H1 (cell line): ENCODE data around the gene SCN8A. TPM values are rescaled to one million over a fixed set of nuclear protein-coding genes. Genes with fewer than 3 reads are reported as not detected.

Experiments used
- CHD1 ChIP-seq: IDR thresholded peaks from 2 replicates; pipeline ENCODE4 v1.6.1; 2012; ENCODE audit warnings: low read depth, low read length, improper control_type of control experiment
- CHD7 ChIP-seq: fragments of 300-600 bp; sonication (generic); IDR thresholded peaks from 2 replicates; pipeline ENCODE4 v1.7.1; 2012; ENCODE audit warnings: low read length, moderate library complexity, mild to moderate bottlenecking, inconsistent platforms; ENCODE audit not compliant: insufficient replicate concordance
- CTBP2 ChIP-seq: IDR thresholded peaks from 2 replicates; pipeline ENCODE4 v1.7.0; 2011; ENCODE audit warnings: borderline replicate concordance, mild to moderate bottlenecking, moderate library complexity, mixed read lengths, low read length; ENCODE audit not compliant: insufficient read depth, insufficient read length
- CTCF ChIP-seq, 3 experiments: IDR thresholded peaks; 1 replicate in 2 of 3; 2 replicates in 1 of 3; pipeline versions ENCODE4 v1.5.1 to v1.6.1; 2011; ENCODE audit warnings: low read length in 3 of 3, mild to moderate bottlenecking in 3 of 3, inconsistent platforms in 2 of 3, low read depth in 1 of 3, moderate library complexity in 1 of 3; ENCODE audit not compliant: insufficient read depth in 1 of 3; ENCODE audit errors: control extremely low read depth in 1 of 3
- HDAC2 ChIP-seq, 2 experiments: fragments of 300-600 bp in 1 of 2; sonication (generic) in 1 of 2; IDR thresholded peaks; 2 replicates each; pipeline ENCODE4 v1.6.1; 2011 to 2012; ENCODE audit warnings: low read depth in 2 of 2, low read length in 2 of 2, mild to moderate bottlenecking in 2 of 2, moderate library complexity in 2 of 2, borderline replicate concordance in 1 of 2, inconsistent platforms in 1 of 2
- SRF ChIP-seq: IDR thresholded peaks from 2 replicates; pipeline ENCODE4 v1.6.1; 2011; ENCODE audit warnings: mild to moderate bottlenecking, low read depth, low read length, moderate library complexity
- TEAD4 ChIP-seq: IDR thresholded peaks from 2 replicates; pipeline ENCODE4 v1.6.1; 2012; ENCODE audit warnings: low read depth, low read length, inconsistent platforms, mixed read lengths
- polyA plus RNA-seq, 7 experiments: library from polyadenylated mRNA; depleted of rRNA in 3 of 7; stranded (reverse) in 5 of 7; unstranded in 2 of 7; fragments of >200 nt in 5 of 7; fragments of 200-250 nt in 2 of 7; gene quantifications; 1 replicate in 5 of 7; 2 replicates in 1 of 7; 4 replicates in 1 of 7; pipeline versions ENCODE4 v1.2.1 to v1.2.3, GENCODE V29; 2011 to 2013; ENCODE audit warnings: missing spikeins in 2 of 7, mixed read lengths in 2 of 7
- total RNA-seq: library from RNA; stranded (reverse); fragmentation: NEBNext Ultra II Directional; extraction: Animal tissue kit (Norgen Biotek cat#: 25700); gene quantifications from 2 replicates; pipeline ENCODE4 v1.2.1, GENCODE V29; 2021

Gene SCN8A
- total and polyA plus RNA-seq, 2 of the 8 experiments (the other 6 are each of a cell fraction or from before 2014, with no cell fraction given), result 6.3 to 10.7 TPM

- TF ChIP-seq CHD7, result no peak
- no peak for TF ChIP-seq SRF
- no peak for TF ChIP-seq CTBP2
- no peak for TF ChIP-seq CHD1
- TF ChIP-seq CTCF (IDR thresholded peaks at IDR 0.05; ENCODE audit: control extremely low read depth in 1 of 3, insufficient read depth in 1 of 3, low read depth in 1 of 3, low read length in 3 of 3), result no peak
- TF ChIP-seq TEAD4, result no peak
- peak in 1 of 2 experiments; percentile 38; a peak in 2 of 4 replicates for TF ChIP-seq HDAC2 (IDR thresholded peaks at IDR 0.05; ENCODE audit: borderline replicate concordance in 1 of 2, low read depth in 2 of 2, low read length in 2 of 2)
These were observed 256.0 kb downstream of the SCN8A start (continued) for GRCh38 chr12:51846911-51847642.
